Left lung (tissue), 10 donors: Measurements from ENCODE around the gene OPA1. TPM values are rescaled to one million over a fixed set of nuclear protein-coding genes. Genes with fewer than 3 reads are reported as not detected.

Experiments used
- ATAC-seq: fragments of 200-7000 bp; cut with Tn5 transposase; one replicate; pipeline ENCODE4 v1.9.1; 2020; ENCODE audit warnings: moderate library complexity
- DNase-seq, 4 donors: peaks; one replicate each; pipeline ENCODE4 v3.0.0-alpha.2; 2013 to 2020
- H3K27ac ChIP-seq, 2 donors: fragments of 200-600 bp; sonication (generic) in 1 of 2; one replicate each; pipeline versions ENCODE4 v1.5.0 to v1.8.0; 2020 to 2021
- H3K27me3 ChIP-seq, 2 donors: fragments of 200-600 bp; sonication (generic) in 1 of 2; one replicate each; pipeline versions ENCODE4 v1.5.0 to v1.8.0; 2020 to 2021
- H3K36me3 ChIP-seq, 2 donors: fragments of 200-600 bp; sonication (generic) in 1 of 2; one replicate each; pipeline versions ENCODE4 v1.5.0 to v1.8.0; 2020 to 2021
- H3K4me1 ChIP-seq, 2 donors: fragments of 200-600 bp; one replicate each; pipeline ENCODE4 v1.8.0; 2021
- H3K4me3 ChIP-seq, 2 donors: fragments of 200-600 bp; sonication (generic) in 1 of 2; one replicate each; pipeline versions ENCODE4 v1.5.0 to v1.8.0; 2020 to 2021; ENCODE audit warnings: mild to moderate bottlenecking in 1 of 2
- H3K9me3 ChIP-seq, 2 donors: fragments of 200-600 bp; sonication (generic) in 1 of 2; one replicate each; pipeline versions ENCODE4 v1.5.0 to v1.8.0; 2020 to 2021
- CTCF ChIP-seq, 2 donors: fragments of 200-600 bp; sonication (generic) in 1 of 2; IDR thresholded peaks; one replicate each; pipeline versions ENCODE4 v1.5.0 to v1.8.0; 2021; ENCODE audit warnings: antibody characterized with exemption in 2 of 2
- intact Hi-C, 2 donors: fragments of 100-400 bp; cut with DNase I; formaldehyde crosslinking; loops; one replicate each; pipeline versions ENCODE4 v1.11.2 to v1.14.2; 2022
- polyA plus RNA-seq, 6 donors: library from polyadenylated mRNA; unstranded; fragments of 120-200 nt; gene quantifications; one replicate each; pipeline ENCODE4 v1.2.1, GENCODE V29; 2013; ENCODE audit not compliant: insufficient read length in 6 of 6
- total RNA-seq, 2 donors: library from RNA; stranded (reverse); fragmentation: NEBNext Ultra II Directional; extraction: Animal tissue kit (Norgen Biotek cat#: 25700); gene quantifications; one replicate each; pipeline ENCODE4 v1.2.1, GENCODE V29; 2021
- donor health status: DM: no; HTN: yes; CAD: no.
- donor health status: DM: no; HTN: no; CAD: no.

The OPA1 gene
- total and polyA plus RNA-seq, 8 donors = 45.3 to 64.9 (median 57.9) TPM

- no peak for ATAC-seq
- Histone ChIP-seq H3K9me3 (no peaks in the 10 kb centered on the region), H3K36me3 (no peaks in the 10 kb centered on the region)
Observed at GRCh38 chr3:193734737-193735366, 141.8 kb downstream of the OPA1 start.

GRCh38 chr3:193735850-193736249 lies 142.8 kb downstream of the OPA1 start:
- no peaks in the 10 kb centered on the region for H3K4me1 ChIP-seq
- ATAC-seq (no peak), DNase-seq (no peak)
- H3K36me3 ChIP-seq = no peaks in the 10 kb centered on the region
- no peak overlapping the region for H3K27ac ChIP-seq
- no peak overlapping the region for H3K4me3 ChIP-seq
- TF ChIP-seq CTCF (IDR thresholded peaks at IDR 0.05) = no peak
- H3K27me3 ChIP-seq = peaks cover 0 to 3% of the 10 kb centered on the region in 2 donors
- intact Hi-C loops = no loop called here
- no peaks in the 10 kb centered on the region for H3K9me3 ChIP-seq

More at GRCh38 chr3:193734737-193735366, 141.8 kb downstream of the OPA1 start:
- no peak for DNase-seq
- no peak for TF ChIP-seq CTCF (IDR thresholded peaks at IDR 0.05)
- intact Hi-C loops = no loop called here
- H3K27ac ChIP-seq = no peak overlapping the region
- peaks cover 0 to 9% of the 10 kb centered on the region in 2 donors for H3K27me3 ChIP-seq
- no peaks in the 10 kb centered on the region for H3K4me1 ChIP-seq
- no peak overlapping the region for H3K4me3 ChIP-seq

GRCh38 chr3:193736616-193737015 lies 143.6 kb downstream of the OPA1 start:
- no peaks in the 10 kb centered on the region for H3K4me1 ChIP-seq
- no peak for DNase-seq
- H3K9me3 ChIP-seq = no peaks in the 10 kb centered on the region
- H3K4me3 ChIP-seq = no peak overlapping the region
- ATAC-seq = no peak
- intact Hi-C loops = no loop called here
- TF ChIP-seq CTCF (IDR thresholded peaks at IDR 0.05) = no peak
- H3K27me3 ChIP-seq = no peaks in the 10 kb centered on the region
- H3K36me3 ChIP-seq = no peaks in the 10 kb centered on the region
- no peak overlapping the region for H3K27ac ChIP-seq

GRCh38 chr3:193737191-193737751 lies 144.3 kb downstream of the OPA1 start:
- no peaks in the 10 kb centered on the region for H3K9me3 ChIP-seq
- H3K27me3 ChIP-seq = no peaks in the 10 kb centered on the region
- DNase-seq (no peak), ATAC-seq (peak; percentile 50)
- no peaks in the 10 kb centered on the region for H3K36me3 ChIP-seq
- no peak for TF ChIP-seq CTCF (IDR thresholded peaks at IDR 0.05)
- no peaks in the 10 kb centered on the region for H3K4me1 ChIP-seq
- H3K4me3 ChIP-seq = no peak overlapping the region
- intact Hi-C loops = no loop called here
- no peak overlapping the region for H3K27ac ChIP-seq

- no peaks in the 10 kb centered on the region for H3K27me3 ChIP-seq
- H3K36me3 ChIP-seq = no peaks in the 10 kb centered on the region
- H3K4me1 ChIP-seq = peaks cover 0 to 16% of the 10 kb centered on the region in 2 donors
- no peaks in the 10 kb centered on the region for H3K9me3 ChIP-seq
- no peak for DNase-seq
- no peak overlapping the region for H3K27ac ChIP-seq
- no peak for ATAC-seq
- intact Hi-C loops = no loop called here
- TF ChIP-seq CTCF (IDR thresholded peaks at IDR 0.05) = no peak
- H3K4me3 ChIP-seq = no peak overlapping the region
Observed at GRCh38 chr3:193742628-193743027, 149.6 kb downstream of the OPA1 start.
